ENCODE measurements around the gene SIGLECL1. TPM values are rescaled to one million over a fixed set of nuclear protein-coding genes. Genes with fewer than 3 reads are reported as not detected.

The SIGLECL1 gene
- total RNA-seq, 1 experiment from 2014 or later = not detected

GRCh38 chr19:51295382-51296126 is 44.7 kb downstream of the SIGLECL1 start:
- no peak for DNase-seq (ENCODE audit: extremely low read depth, low read depth)

GRCh38 chr19:51296336-51297093 is 45.6 kb downstream of the SIGLECL1 start:
- no peak for DNase-seq (ENCODE audit: extremely low read depth, low read depth)

GRCh38 chr19:51297406-51297805 is 46.5 kb downstream of the SIGLECL1 start:
- DNase-seq (ENCODE audit: extremely low read depth, low read depth) = no peak

GRCh38 chr19:51301266-51301665 is 50.4 kb downstream of the SIGLECL1 start:
- no peak for DNase-seq (ENCODE audit: extremely low read depth, low read depth)

GRCh38 chr19:51305479-51305878 is 54.6 kb downstream of the SIGLECL1 start:
- DNase-seq (ENCODE audit: extremely low read depth, low read depth) = no peak

- no peak for DNase-seq (ENCODE audit: extremely low read depth, low read depth)
Measured at GRCh38 chr19:51311351-51312257, 60.7 kb downstream of the SIGLECL1 start, which contains the start of gene IGLON5. IGLON5 (plus strand) TSS chr19:51311644; CDS start chr19:51311848, 204 bp downstream.

- no peak for DNase-seq (ENCODE audit: extremely low read depth, low read depth)
Measured at GRCh38 chr19:51316688-51317087, 65.8 kb downstream of the SIGLECL1 start.

- DNase-seq (ENCODE audit: extremely low read depth, low read depth) = no peak
Measured at GRCh38 chr19:51317376-51317775, 66.5 kb downstream of the SIGLECL1 start.

- no peak for DNase-seq (ENCODE audit: extremely low read depth, low read depth)
Measured at GRCh38 chr19:51317968-51318367, 67.1 kb downstream of the SIGLECL1 start.

Small RNA genes lying within 50 kb of the gene (small RNA-seq; reads per million reads assigned to genes)
- gene MIR8074 = 0 reads per million in 2 experiments

Other genes with a start within 250 kb of the SIGLECL1 start
- gene KLK8, start 249.5 kb upstream of the SIGLECL1 start, total RNA-seq (2014; rRNA removed; shearing (Covaris generic)) = 0.29 TPM in 1 of 2 replicates, not detected in the other
- gene KLK10, start 231.4 kb upstream of the SIGLECL1 start, total RNA-seq (2014; rRNA removed; shearing (Covaris generic)) = 0.17 TPM in 1 of 2 replicates, not detected in the other
- not detected in 2 replicates for gene KLK11, start 224.5 kb upstream of the SIGLECL1 start, total RNA-seq (2014; rRNA removed; shearing (Covaris generic))
- gene KLK12, start 216.1 kb upstream of the SIGLECL1 start, total RNA-seq (2014; rRNA removed; shearing (Covaris generic)) = not detected in 2 replicates
- gene KLK13, start 186.0 kb upstream of the SIGLECL1 start, total RNA-seq (2014; rRNA removed; shearing (Covaris generic)) = not detected in 2 replicates
- not detected in 2 replicates for gene KLK14, start 168.2 kb upstream of the SIGLECL1 start, total RNA-seq (2014; rRNA removed; shearing (Covaris generic))
- 10.1 and 14.8 TPM in 2 replicates for gene CTU1, start 142.7 kb upstream of the SIGLECL1 start, total RNA-seq (2014; rRNA removed; shearing (Covaris generic))
- gene SIGLEC9, start 126.2 kb upstream of the SIGLECL1 start, total RNA-seq (2014; rRNA removed; shearing (Covaris generic)) = not detected in 2 replicates
- not detected in 2 replicates for gene SIGLEC7, start 108.8 kb upstream of the SIGLECL1 start, total RNA-seq (2014; rRNA removed; shearing (Covaris generic))
- gene CD33, start 26.0 kb upstream of the SIGLECL1 start, total RNA-seq (2014; rRNA removed; shearing (Covaris generic)) = 0.22 TPM in 1 of 2 replicates, not detected in the other
- 0.66 TPM in 1 of 2 replicates, not detected in the other for gene IGLON5, start 60.6 kb downstream of the SIGLECL1 start, total RNA-seq (2014; rRNA removed; shearing (Covaris generic))
- gene VSIG10L, start 91.1 kb downstream of the SIGLECL1 start, total RNA-seq (2014; rRNA removed; shearing (Covaris generic)) = 1.2 and 1.6 TPM in 2 replicates
- gene ETFB, start 115.3 kb downstream of the SIGLECL1 start, total RNA-seq (2014; rRNA removed; shearing (Covaris generic)) = 77.3 and 88.4 TPM in 2 replicates
- 0.27 and 1.2 TPM in 2 replicates for gene CLDND2, start 117.9 kb downstream of the SIGLECL1 start, total RNA-seq (2014; rRNA removed; shearing (Covaris generic))
- not detected in 2 replicates for gene NKG7, start 121.6 kb downstream of the SIGLECL1 start, total RNA-seq (2014; rRNA removed; shearing (Covaris generic))
- gene LIM2, start 136.9 kb downstream of the SIGLECL1 start, total RNA-seq (2014; rRNA removed; shearing (Covaris generic)) = not detected in 2 replicates
- not detected in 2 replicates for gene C19orf84, start 139.5 kb downstream of the SIGLECL1 start, total RNA-seq (2014; rRNA removed; shearing (Covaris generic))
- gene SIGLEC10, start 166.6 kb downstream of the SIGLECL1 start, total RNA-seq (2014; rRNA removed; shearing (Covaris generic)) = not detected in 2 replicates
- not detected in 2 replicates for gene SIGLEC8, start 207.4 kb downstream of the SIGLECL1 start, total RNA-seq (2014; rRNA removed; shearing (Covaris generic))
- not detected in 2 replicates for gene CEACAM18, start 227.5 kb downstream of the SIGLECL1 start, total RNA-seq (2014; rRNA removed; shearing (Covaris generic))